ENCODE results near the gene EXOSC7.

Gene EXOSC7

GRCh38 chr3:45055411-45056143 is 79.5 kb downstream of the EXOSC7 start:
- DNase-seq (ENCODE audit: low read depth), result no peak

GRCh38 chr3:45056608-45057301 is 80.7 kb downstream of the EXOSC7 start:
- no peak for DNase-seq (ENCODE audit: low read depth)

- DNase-seq (ENCODE audit: low read depth), result no peak
Observed at GRCh38 chr3:45057557-45057956, 81.5 kb downstream of the EXOSC7 start.

- DNase-seq (ENCODE audit: low read depth), result no peak
Observed at GRCh38 chr3:45059132-45059531, 83.1 kb downstream of the EXOSC7 start.

DNA sequence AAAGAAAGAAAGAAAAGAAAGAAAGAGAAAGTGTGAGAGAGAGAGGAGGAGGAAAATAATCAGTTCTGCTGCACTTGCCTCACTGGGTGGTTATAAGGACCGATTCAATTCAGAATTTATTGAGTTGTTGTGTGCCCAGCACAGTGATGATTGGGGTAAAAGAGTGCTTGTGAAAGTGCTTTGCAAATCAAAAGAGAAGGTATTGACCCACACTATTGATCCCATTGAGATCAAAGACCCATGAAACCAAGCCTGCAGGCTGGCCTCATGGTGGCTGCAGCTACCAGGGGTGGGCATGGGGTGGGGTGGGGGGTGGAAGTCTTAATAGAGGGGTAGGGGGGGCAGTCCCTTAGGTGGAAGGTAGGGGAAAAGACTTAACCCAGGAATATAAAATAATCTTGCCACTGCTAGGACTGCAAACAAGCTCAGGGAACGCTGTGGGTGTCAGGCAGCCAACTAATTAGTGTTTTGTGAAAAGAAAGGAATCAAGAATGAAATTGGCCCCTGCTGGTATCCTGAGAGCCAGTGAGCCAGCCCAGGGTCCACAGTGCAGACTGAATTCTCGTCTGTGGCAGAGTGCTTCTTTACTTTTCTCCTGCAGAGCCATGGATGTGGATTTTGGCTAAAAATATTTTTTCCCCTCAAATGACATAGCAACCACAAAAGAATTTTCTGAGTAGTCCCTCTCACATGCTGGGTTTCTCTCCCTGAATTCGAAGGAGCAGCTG is 84.3 kb downstream of the EXOSC7 start:
- no peak for DNase-seq (ENCODE audit: low read depth)

Data from activated T-helper 9 cell treated with anti-CD3 and anti-CD28 coated beads, Interleukin-2, amount 50 U/mL, for 16 hours (primary cell).